ENCODE measurements around the gene C1orf21.
A peak's percentile ranks its signal among the peaks of the same experiment; 100 is the strongest.

Gene C1orf21

DNA sequence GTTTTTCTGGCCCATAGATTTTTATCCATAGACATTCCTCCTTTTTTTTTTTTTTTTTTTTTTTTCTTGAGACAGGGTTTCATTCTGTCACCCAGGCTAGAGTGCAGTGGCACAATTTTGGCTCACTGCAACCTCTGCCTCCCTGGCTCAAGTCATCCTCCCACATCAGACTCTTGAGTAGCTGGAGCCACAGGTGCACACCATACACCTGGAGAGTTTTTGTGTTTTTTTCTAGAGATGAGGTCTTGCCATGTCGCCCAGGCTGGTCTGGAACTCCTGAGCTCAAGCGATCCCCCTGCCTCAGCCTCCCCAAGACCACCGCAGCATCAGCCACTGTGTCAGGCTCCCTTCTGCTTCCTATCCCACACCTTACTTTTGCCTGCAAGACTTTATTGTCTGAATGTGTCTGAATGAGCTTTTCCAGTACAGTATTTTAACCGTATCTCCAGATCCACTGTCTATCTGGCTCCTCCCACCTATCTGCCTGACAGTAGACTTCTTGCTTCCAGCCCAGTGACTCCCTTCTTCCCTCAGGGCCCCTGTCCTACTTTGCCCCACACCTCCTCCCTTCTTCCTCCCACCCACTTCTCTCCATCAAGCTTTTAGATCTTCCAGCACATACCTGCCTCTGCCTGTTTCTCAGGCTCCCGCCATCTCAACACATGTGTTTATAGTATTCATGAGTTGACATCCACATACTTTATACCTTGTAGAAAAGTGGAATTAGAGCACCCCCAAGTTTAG is 6.1 kb downstream of the C1orf21 start:
- TF ChIP-seq, protein P1, sequence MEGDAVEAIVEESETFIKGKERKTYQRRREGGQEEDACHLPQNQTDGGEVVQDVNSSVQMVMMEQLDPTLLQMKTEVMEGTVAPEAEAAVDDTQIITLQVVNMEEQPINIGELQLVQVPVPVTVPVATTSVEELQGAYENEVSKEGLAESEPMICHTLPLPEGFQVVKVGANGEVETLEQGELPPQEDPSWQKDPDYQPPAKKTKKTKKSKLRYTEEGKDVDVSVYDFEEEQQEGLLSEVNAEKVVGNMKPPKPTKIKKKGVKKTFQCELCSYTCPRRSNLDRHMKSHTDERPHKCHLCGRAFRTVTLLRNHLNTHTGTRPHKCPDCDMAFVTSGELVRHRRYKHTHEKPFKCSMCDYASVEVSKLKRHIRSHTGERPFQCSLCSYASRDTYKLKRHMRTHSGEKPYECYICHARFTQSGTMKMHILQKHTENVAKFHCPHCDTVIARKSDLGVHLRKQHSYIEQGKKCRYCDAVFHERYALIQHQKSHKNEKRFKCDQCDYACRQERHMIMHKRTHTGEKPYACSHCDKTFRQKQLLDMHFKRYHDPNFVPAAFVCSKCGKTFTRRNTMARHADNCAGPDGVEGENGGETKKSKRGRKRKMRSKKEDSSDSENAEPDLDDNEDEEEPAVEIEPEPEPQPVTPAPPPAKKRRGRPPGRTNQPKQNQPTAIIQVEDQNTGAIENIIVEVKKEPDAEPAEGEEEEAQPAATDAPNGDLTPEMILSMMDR (IDR thresholded peaks at IDR 0.05; ENCODE audit: low read depth, low read length), result no peak
- no peak overlapping the region for H3K4me3 ChIP-seq (ENCODE audit: low read depth, low read length)
- DNase-seq, result peak; percentile 35
- no peaks in the 10 kb centered on the region for H3K27me3 ChIP-seq
- H3K9me3 ChIP-seq, result no peaks in the 10 kb centered on the region
- H3K4me1 ChIP-seq, result peaks cover 42% of the 10 kb centered on the region
- no peaks in the 10 kb centered on the region for H3K36me3 ChIP-seq

GRCh38 chr1:184393962-184394361 is 7.1 kb downstream of the C1orf21 start:
- no peaks in the 10 kb centered on the region for H3K27me3 ChIP-seq
- no peak for DNase-seq

DNA sequence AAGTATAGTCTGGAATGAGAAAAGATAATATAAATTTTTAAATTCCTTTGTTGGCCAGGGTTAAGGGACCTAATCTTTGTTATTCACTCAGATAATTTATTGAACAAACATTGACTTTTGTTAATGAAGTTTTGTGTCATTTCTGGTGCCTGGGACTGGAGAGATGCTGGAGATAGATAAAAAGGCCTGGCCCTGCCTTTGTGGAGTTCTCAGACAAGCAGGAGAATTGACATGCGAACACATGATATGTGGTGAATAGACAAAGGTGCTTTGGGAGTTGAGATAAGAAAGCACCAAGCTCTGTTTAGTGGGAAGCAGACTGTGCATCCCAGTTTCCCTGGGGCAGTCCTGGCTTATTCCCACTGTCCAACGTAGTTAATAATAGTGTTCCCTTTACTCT is 8.5 kb downstream of the C1orf21 start:
- no peak overlapping the region for H3K4me3 ChIP-seq (ENCODE audit: low read depth, low read length)
- H3K27me3 ChIP-seq, result no peaks in the 10 kb centered on the region
- DNase-seq, result peak; percentile 58
- peaks cover 38% of the 10 kb centered on the region for H3K4me1 ChIP-seq
- TF ChIP-seq, protein P1 (IDR thresholded peaks at IDR 0.05; ENCODE audit: low read depth, low read length), result no peak
- H3K9me3 ChIP-seq, result no peaks in the 10 kb centered on the region
- no peaks in the 10 kb centered on the region for H3K36me3 ChIP-seq

More at GRCh38 chr1:184393962-184394361, 7.1 kb downstream of the C1orf21 start:
- no peak overlapping the region for H3K4me3 ChIP-seq (ENCODE audit: low read depth, low read length)
- no peaks in the 10 kb centered on the region for H3K36me3 ChIP-seq
- no peaks in the 10 kb centered on the region for H3K9me3 ChIP-seq
- H3K4me1 ChIP-seq, result peaks cover 44% of the 10 kb centered on the region
- TF ChIP-seq, protein P1 (IDR thresholded peaks at IDR 0.05; ENCODE audit: low read depth, low read length), result no peak

DNA sequence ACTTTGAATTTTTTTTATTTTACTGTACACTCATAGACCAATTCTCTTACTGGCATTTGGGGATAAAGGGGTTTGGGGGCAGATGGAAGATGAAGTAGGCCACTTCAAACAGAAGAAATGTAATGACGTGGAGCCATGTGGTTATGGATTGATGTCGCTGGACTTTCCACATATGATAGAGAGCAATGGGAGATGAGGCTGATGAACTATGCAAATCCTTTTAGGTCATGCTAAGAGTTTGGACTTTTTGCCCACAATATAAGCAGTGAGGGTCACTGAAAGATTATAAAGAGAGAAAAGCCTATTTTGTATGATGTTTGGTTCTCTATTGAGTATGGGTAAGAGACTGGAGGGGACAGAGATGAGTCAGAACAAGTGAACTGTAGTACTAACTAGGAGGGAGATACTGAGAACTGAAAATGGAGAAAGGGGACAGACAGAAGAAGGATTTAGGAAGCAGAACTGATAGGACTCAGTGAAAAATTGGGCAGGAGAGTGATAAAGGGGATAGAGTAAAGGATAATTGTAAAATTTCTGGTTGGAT is 9.2 kb downstream of the C1orf21 start:
- Histone ChIP-seq H3K4me3 (ENCODE audit: low read depth, low read length) (no peak overlapping the region), H3K36me3 (no peaks in the 10 kb centered on the region), H3K9me3 (no peaks in the 10 kb centered on the region), H3K4me1 (peaks cover 41% of the 10 kb centered on the region), H3K27me3 (no peaks in the 10 kb centered on the region)
- TF ChIP-seq, protein P1 (IDR thresholded peaks at IDR 0.05; ENCODE audit: low read depth, low read length), result no peak
- no peak for DNase-seq

- H3K4me3 ChIP-seq (ENCODE audit: low read depth, low read length), result no peak overlapping the region
- H3K27me3 ChIP-seq, result no peaks in the 10 kb centered on the region
- peaks cover 31% of the 10 kb centered on the region for H3K4me1 ChIP-seq
- no peaks in the 10 kb centered on the region for H3K9me3 ChIP-seq
- TF ChIP-seq, protein P1 (IDR thresholded peaks at IDR 0.05; ENCODE audit: low read depth, low read length), result no peak
- no peaks in the 10 kb centered on the region for H3K36me3 ChIP-seq
- DNase-seq, result no peak
Measured at GRCh38 chr1:184399192-184399847, 12.5 kb downstream of the C1orf21 start.
